ENCODE measurements around the gene ATP5MC3. TPM values are rescaled to one million over a fixed set of nuclear protein-coding genes. Genes with fewer than 3 reads are reported as not detected.

The ATP5MC3 gene
- total and polyA plus RNA-seq, 2 experiments from 2014 or later = 185 to 557 TPM

DNA sequence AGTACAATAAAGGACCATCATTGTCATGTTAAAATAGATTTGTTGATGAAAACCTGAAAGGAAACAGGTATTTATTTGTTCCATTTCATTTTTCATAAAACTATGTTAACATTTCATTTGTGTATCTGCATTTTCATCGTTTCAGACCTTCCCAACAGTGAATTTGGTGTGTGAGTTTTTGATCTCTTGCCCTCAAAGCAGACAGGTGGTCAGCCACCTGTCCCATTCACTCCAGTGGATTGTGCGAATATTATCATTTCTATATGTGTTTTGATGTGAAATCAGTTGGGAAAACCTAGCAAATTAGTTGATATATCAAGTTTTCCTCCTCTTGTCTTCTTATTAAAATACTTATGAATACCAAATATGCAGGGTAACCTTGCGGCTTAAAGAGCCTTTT is 25.4 kb upstream of the ATP5MC3 start:
- ATAC-seq = no peak
- H3K27ac Mint-ChIP-seq = no peak overlapping the region
- H3K4me2 ChIP-seq = no peak overlapping the region
- no peak overlapping the region for H3K4me3 ChIP-seq
- H3K79me2 ChIP-seq (replicated peaks; ENCODE audit: insufficient read depth) = no peaks in the 10 kb centered on the region
- TF ChIP-seq, protein P1, sequence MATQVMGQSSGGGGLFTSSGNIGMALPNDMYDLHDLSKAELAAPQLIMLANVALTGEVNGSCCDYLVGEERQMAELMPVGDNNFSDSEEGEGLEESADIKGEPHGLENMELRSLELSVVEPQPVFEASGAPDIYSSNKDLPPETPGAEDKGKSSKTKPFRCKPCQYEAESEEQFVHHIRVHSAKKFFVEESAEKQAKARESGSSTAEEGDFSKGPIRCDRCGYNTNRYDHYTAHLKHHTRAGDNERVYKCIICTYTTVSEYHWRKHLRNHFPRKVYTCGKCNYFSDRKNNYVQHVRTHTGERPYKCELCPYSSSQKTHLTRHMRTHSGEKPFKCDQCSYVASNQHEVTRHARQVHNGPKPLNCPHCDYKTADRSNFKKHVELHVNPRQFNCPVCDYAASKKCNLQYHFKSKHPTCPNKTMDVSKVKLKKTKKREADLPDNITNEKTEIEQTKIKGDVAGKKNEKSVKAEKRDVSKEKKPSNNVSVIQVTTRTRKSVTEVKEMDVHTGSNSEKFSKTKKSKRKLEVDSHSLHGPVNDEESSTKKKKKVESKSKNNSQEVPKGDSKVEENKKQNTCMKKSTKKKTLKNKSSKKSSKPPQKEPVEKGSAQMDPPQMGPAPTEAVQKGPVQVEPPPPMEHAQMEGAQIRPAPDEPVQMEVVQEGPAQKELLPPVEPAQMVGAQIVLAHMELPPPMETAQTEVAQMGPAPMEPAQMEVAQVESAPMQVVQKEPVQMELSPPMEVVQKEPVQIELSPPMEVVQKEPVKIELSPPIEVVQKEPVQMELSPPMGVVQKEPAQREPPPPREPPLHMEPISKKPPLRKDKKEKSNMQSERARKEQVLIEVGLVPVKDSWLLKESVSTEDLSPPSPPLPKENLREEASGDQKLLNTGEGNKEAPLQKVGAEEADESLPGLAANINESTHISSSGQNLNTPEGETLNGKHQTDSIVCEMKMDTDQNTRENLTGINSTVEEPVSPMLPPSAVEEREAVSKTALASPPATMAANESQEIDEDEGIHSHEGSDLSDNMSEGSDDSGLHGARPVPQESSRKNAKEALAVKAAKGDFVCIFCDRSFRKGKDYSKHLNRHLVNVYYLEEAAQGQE (IDR thresholded peaks at IDR 0.05; ENCODE audit: unreplicated experiment) = no peak
- TF ChIP-seq ZNF114 (CRISPR knock-in tag; IDR thresholded peaks at IDR 0.05) = no peak
- TF ChIP-seq, protein P2, sequence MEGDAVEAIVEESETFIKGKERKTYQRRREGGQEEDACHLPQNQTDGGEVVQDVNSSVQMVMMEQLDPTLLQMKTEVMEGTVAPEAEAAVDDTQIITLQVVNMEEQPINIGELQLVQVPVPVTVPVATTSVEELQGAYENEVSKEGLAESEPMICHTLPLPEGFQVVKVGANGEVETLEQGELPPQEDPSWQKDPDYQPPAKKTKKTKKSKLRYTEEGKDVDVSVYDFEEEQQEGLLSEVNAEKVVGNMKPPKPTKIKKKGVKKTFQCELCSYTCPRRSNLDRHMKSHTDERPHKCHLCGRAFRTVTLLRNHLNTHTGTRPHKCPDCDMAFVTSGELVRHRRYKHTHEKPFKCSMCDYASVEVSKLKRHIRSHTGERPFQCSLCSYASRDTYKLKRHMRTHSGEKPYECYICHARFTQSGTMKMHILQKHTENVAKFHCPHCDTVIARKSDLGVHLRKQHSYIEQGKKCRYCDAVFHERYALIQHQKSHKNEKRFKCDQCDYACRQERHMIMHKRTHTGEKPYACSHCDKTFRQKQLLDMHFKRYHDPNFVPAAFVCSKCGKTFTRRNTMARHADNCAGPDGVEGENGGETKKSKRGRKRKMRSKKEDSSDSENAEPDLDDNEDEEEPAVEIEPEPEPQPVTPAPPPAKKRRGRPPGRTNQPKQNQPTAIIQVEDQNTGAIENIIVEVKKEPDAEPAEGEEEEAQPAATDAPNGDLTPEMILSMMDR (conservative IDR thresholded peaks at IDR 0.05; ENCODE audit: low read depth in 2 of 2) = no peak
- no peak for TF ChIP-seq EZH2 (IDR thresholded peaks at IDR 0.05; ENCODE audit: low read depth, unreplicated experiment)
- no peak for TF ChIP-seq NANOG (IDR thresholded peaks at IDR 0.05; ENCODE audit: borderline replicate concordance)
- TF ChIP-seq ZNF331 (CRISPR knock-in tag; IDR thresholded peaks at IDR 0.05; ENCODE audit: low read depth) = no peak
- no peak for TF ChIP-seq EZH2phosphoT487 (IDR thresholded peaks at IDR 0.05; ENCODE audit: unreplicated experiment)
- no peak for TF ChIP-seq STAT1 (IDR thresholded peaks at IDR 0.05; ENCODE audit: unreplicated experiment)
- TF ChIP-seq CREB1 (CRISPR knock-in tag; IDR thresholded peaks at IDR 0.05; ENCODE audit: low read depth) = no peak
- TF ChIP-seq POLR2AphosphoS5 (IDR thresholded peaks at IDR 0.05; ENCODE audit: low read depth) = no peak
- no peak for TF ChIP-seq JUNB (IDR thresholded peaks at IDR 0.05; ENCODE audit: unreplicated experiment)
- TF ChIP-seq, protein P3, sequence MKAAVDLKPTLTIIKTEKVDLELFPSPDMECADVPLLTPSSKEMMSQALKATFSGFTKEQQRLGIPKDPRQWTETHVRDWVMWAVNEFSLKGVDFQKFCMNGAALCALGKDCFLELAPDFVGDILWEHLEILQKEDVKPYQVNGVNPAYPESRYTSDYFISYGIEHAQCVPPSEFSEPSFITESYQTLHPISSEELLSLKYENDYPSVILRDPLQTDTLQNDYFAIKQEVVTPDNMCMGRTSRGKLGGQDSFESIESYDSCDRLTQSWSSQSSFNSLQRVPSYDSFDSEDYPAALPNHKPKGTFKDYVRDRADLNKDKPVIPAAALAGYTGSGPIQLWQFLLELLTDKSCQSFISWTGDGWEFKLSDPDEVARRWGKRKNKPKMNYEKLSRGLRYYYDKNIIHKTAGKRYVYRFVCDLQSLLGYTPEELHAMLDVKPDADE (IDR thresholded peaks at IDR 0.05) = no peak
- TF ChIP-seq, protein P4, sequence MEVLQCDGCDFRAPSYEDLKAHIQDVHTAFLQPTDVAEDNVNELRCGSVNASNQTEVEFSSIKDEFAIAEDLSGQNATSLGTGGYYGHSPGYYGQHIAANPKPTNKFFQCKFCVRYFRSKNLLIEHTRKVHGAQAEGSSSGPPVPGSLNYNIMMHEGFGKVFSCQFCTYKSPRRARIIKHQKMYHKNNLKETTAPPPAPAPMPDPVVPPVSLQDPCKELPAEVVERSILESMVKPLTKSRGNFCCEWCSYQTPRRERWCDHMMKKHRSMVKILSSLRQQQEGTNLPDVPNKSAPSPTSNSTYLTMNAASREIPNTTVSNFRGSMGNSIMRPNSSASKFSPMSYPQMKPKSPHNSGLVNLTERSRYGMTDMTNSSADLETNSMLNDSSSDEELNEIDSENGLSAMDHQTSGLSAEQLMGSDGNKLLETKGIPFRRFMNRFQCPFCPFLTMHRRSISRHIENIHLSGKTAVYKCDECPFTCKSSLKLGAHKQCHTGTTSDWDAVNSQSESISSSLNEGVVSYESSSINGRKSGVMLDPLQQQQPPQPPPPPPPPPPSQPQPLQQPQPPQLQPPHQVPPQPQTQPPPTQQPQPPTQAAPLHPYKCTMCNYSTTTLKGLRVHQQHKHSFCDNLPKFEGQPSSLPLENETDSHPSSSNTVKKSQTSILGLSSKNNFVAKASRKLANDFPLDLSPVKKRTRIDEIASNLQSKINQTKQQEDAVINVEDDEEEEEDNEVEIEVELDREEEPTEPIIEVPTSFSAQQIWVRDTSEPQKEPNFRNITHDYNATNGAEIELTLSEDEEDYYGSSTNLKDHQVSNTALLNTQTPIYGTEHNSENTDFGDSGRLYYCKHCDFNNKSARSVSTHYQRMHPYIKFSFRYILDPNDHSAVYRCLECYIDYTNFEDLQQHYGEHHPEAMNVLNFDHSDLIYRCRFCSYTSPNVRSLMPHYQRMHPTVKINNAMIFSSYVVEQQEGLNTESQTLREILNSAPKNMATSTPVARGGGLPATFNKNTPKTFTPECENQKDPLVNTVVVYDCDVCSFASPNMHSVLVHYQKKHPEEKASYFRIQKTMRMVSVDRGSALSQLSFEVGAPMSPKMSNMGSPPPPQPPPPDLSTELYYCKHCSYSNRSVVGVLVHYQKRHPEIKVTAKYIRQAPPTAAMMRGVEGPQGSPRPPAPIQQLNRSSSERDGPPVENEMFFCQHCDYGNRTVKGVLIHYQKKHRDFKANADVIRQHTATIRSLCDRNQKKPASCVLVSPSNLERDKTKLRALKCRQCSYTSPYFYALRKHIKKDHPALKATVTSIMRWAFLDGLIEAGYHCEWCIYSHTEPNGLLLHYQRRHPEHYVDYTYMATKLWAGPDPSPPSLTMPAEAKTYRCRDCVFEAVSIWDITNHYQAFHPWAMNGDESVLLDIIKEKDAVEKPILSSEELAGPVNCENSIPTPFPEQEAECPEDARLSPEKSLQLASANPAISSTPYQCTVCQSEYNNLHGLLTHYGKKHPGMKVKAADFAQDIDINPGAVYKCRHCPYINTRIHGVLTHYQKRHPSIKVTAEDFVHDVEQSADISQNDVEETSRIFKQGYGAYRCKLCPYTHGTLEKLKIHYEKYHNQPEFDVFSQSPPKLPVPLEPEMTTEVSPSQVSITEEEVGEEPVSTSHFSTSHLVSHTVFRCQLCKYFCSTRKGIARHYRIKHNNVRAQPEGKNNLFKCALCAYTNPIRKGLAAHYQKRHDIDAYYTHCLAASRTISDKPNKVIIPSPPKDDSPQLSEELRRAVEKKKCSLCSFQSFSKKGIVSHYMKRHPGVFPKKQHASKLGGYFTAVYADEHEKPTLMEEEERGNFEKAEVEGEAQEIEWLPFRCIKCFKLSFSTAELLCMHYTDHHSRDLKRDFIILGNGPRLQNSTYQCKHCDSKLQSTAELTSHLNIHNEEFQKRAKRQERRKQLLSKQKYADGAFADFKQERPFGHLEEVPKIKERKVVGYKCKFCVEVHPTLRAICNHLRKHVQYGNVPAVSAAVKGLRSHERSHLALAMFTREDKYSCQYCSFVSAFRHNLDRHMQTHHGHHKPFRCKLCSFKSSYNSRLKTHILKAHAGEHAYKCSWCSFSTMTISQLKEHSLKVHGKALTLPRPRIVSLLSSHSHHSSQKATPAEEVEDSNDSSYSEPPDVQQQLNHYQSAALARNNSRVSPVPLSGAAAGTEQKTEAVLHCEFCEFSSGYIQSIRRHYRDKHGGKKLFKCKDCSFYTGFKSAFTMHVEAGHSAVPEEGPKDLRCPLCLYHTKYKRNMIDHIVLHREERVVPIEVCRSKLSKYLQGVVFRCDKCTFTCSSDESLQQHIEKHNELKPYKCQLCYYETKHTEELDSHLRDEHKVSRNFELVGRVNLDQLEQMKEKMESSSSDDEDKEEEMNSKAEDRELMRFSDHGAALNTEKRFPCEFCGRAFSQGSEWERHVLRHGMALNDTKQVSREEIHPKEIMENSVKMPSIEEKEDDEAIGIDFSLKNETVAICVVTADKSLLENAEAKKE (CRISPR knock-in tag; IDR thresholded peaks at IDR 0.05) = no peak
- no peaks in the 10 kb centered on the region; the same call in 2 of the 3 replicates for H3K4me1 Mint-ChIP-seq
- DNase-seq (ENCODE audit: low spot score) = no peak
- H3K27me3 Mint-ChIP-seq (ENCODE audit: insufficient read depth, low read depth, poor library complexity) = no peaks in the 10 kb centered on the region
- no peak overlapping the region for H2AFZ ChIP-seq
- H3K9me3 Mint-ChIP-seq = no peaks in the 10 kb centered on the region
- H3K9me2 ChIP-seq (ENCODE audit: insufficient read depth) = no peaks in the 10 kb centered on the region
- no peak overlapping the region for H3K4me3 Mint-ChIP-seq
- no peaks in the 10 kb centered on the region for H3F3A ChIP-seq (replicated peaks; ENCODE audit: low read depth)
- H3K36me3 Mint-ChIP-seq (ENCODE audit: low read depth) = no peaks in the 10 kb centered on the region
- no peaks in the 10 kb centered on the region for H4K20me1 ChIP-seq (replicated peaks; ENCODE audit: insufficient read depth)
- H3K36me3 ChIP-seq (ENCODE audit: insufficient read depth) = no peaks in the 10 kb centered on the region
- no peaks in the 10 kb centered on the region for H3K4me1 ChIP-seq (ENCODE audit: insufficient read depth)
- no peak overlapping the region for H3K27ac ChIP-seq (ENCODE audit: low read depth)
- H3K27me3 ChIP-seq (ENCODE audit: insufficient read depth) = no peaks in the 10 kb centered on the region

Measured in GM23338 (cell line).